GM21381 (cell line): ENCODE measurements around the gene OR2M4.
"Not testable (repeated sequence)": the region's sequence is repeated elsewhere in the genome, so short reads cannot be mapped to it uniquely, and the experiment has no call there.

Experiments used
- ATAC-seq: cut with Tn5 transposase; IDR thresholded peaks from one replicate; pipeline ENCODE4 v1.9.1; 2021; ENCODE audit warnings: mild to moderate bottlenecking, moderate library complexity; ENCODE audit not compliant: unreplicated experiment

Gene OR2M4

GRCh38 chr1:248231117-248231516, at the start of gene OR2M4:
TSS of gene OR2M4 (plus strand) at chr1:248231417. CDS start at chr1:248238929, 7,512 bp downstream.
- no peak for ATAC-seq

GRCh38 chr1:248183996-248184395, 47.2 kb upstream of the OR2M4 start:
- no peak for ATAC-seq

GRCh38 chr1:248187363-248187762, 43.9 kb upstream of the OR2M4 start:
- no peak for ATAC-seq

- no peak for ATAC-seq
Observed at GRCh38 chr1:248189026-248189425, 42.2 kb upstream of the OR2M4 start.

GRCh38 chr1:248194117-248194516, 37.1 kb upstream of the OR2M4 start:
- no peak for ATAC-seq

GRCh38 chr1:248196965-248197364, 34.3 kb upstream of the OR2M4 start, which contains the start of gene OR2M3:
TSS of gene OR2M3 (plus strand) at chr1:248197265. CDS start at chr1:248203068, 5,803 bp downstream.
- no peak for ATAC-seq

- no peak for ATAC-seq
Observed at GRCh38 chr1:248215880-248216279, 15.3 kb upstream of the OR2M4 start.

- no peak for ATAC-seq
Observed at GRCh38 chr1:248225537-248225936, 5.7 kb upstream of the OR2M4 start.

GRCh38 chr1:248229360-248229908, 1.8 kb upstream of the OR2M4 start:
- ATAC-seq = no peak

GRCh38 chr1:248239478-248239877, 8.3 kb downstream of the OR2M4 start:
- ATAC-seq = no peak

GRCh38 chr1:248243204-248243603, 12.0 kb downstream of the OR2M4 start:
- ATAC-seq = peak; percentile 90

GRCh38 chr1:248259309-248259708, 28.1 kb downstream of the OR2M4 start:
- not testable (repeated sequence) for ATAC-seq

- no peak for ATAC-seq
Observed at GRCh38 chr1:248268178-248268577, 37.0 kb downstream of the OR2M4 start.

- ATAC-seq = not testable (repeated sequence)
Observed at GRCh38 chr1:248273225-248273624, 42.0 kb downstream of the OR2M4 start.

- no peak for ATAC-seq
Observed at GRCh38 chr1:248277876-248278275, 46.7 kb downstream of the OR2M4 start, which contains the start of gene OR2T33. TSS of gene OR2T33 (minus strand) at chr1:248277976. CDS start at chr1:248273814, 4,162 bp downstream.

GRCh38 chr1:248288391-248288790, 57.2 kb downstream of the OR2M4 start:
- ATAC-seq = no peak
